ENCODE measurements around the gene VAV2. TPM values are rescaled to one million over a fixed set of nuclear protein-coding genes. Genes with fewer than 3 reads are reported as not detected.

Gene VAV2
- total and polyA plus RNA-seq, 9 of the 15 experiments (the other 6 are each of a cell fraction or from before 2014, with no cell fraction given) = 0.01 to 2.7 (median 1.0) TPM; not detected in 1

DNA sequence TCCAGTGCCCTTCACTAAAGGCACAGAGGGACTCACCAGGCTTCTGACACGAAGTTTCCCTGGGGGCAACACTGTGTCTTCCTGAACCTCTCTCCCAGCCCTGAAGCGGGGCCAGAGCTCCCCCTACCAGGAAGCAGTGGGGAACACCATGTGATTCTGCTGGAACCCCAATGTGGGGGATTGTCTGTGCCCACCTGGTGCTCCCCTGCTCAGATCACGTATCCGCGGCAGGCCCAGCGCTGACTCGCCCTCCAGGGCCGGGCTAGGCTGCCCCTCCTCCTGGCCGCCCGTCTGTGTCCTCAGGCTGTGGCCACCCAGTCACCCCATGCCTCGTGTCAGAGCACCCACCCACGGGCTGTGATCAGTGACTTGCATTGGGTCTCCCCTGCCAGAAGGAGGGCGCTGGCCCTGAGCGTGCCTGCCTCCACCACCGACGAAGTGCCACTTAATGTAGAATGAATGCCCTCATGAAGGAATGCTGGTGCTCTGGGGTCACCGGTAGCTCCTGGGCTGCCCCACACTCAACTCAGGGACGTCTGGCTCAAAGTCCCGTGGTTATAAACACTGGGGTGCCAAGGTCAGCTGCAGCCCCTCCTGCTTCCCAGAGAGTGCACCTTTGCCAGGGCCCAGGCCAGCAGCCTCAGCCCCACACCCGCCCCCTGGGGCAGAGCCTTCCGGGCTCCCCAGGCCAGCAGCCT is 276.1 kb downstream of the VAV2 start (continued):
- TF ChIP-seq, protein P1, sequence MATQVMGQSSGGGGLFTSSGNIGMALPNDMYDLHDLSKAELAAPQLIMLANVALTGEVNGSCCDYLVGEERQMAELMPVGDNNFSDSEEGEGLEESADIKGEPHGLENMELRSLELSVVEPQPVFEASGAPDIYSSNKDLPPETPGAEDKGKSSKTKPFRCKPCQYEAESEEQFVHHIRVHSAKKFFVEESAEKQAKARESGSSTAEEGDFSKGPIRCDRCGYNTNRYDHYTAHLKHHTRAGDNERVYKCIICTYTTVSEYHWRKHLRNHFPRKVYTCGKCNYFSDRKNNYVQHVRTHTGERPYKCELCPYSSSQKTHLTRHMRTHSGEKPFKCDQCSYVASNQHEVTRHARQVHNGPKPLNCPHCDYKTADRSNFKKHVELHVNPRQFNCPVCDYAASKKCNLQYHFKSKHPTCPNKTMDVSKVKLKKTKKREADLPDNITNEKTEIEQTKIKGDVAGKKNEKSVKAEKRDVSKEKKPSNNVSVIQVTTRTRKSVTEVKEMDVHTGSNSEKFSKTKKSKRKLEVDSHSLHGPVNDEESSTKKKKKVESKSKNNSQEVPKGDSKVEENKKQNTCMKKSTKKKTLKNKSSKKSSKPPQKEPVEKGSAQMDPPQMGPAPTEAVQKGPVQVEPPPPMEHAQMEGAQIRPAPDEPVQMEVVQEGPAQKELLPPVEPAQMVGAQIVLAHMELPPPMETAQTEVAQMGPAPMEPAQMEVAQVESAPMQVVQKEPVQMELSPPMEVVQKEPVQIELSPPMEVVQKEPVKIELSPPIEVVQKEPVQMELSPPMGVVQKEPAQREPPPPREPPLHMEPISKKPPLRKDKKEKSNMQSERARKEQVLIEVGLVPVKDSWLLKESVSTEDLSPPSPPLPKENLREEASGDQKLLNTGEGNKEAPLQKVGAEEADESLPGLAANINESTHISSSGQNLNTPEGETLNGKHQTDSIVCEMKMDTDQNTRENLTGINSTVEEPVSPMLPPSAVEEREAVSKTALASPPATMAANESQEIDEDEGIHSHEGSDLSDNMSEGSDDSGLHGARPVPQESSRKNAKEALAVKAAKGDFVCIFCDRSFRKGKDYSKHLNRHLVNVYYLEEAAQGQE (IDR thresholded peaks at IDR 0.05; ENCODE audit: borderline replicate concordance) = peak; percentile 62
- TF ChIP-seq, protein P1 (CRISPR knock-in tag; IDR thresholded peaks at IDR 0.05; ENCODE audit: low read depth) = no peak
- TF ChIP-seq SMC3 (conservative IDR thresholded peaks at IDR 0.05; ENCODE audit: insufficient read depth, low read depth, low read length) = peak; percentile 42

Measured in K562 (cell line).